Activated naive CD8-positive, alpha-beta T cell treated with anti-CD3 and anti-CD28 coated beads, Interleukin-2, amount 50 U/mL, for 24 hours (primary cell): ENCODE measurements around the gene PTH2R.
A peak's percentile ranks its signal among the peaks of the same experiment; 100 is the strongest.

Experiments
- ATAC-seq: fragments of 150-1000 bp; cut with Tn5 transposase; one replicate; pipeline ENCODE4 v1.10.0; 2021
- DNase-seq: peaks from one replicate; pipeline ENCODE4 v3.0.0; 2021
- H3K27ac Mint-ChIP-seq: one replicate; pipeline ENCODE4 v1.8.0; 2021; ENCODE audit warnings: mild to moderate bottlenecking, mixed read lengths
- H3K27me3 Mint-ChIP-seq: one replicate; pipeline ENCODE4 v1.8.0; 2021; ENCODE audit warnings: mixed read lengths
- H3K36me3 Mint-ChIP-seq: one replicate; pipeline ENCODE4 v1.8.0; 2021; ENCODE audit warnings: low read depth, mixed read lengths
- H3K4me1 Mint-ChIP-seq: one replicate; pipeline ENCODE4 v1.8.0; 2021; ENCODE audit warnings: mixed read lengths
- H3K4me3 Mint-ChIP-seq: one replicate; pipeline ENCODE4 v1.8.0; 2021; ENCODE audit warnings: mild to moderate bottlenecking, moderate library complexity, mixed read lengths
- H3K9me3 Mint-ChIP-seq: one replicate; pipeline ENCODE4 v1.8.0; 2021; ENCODE audit warnings: mixed read lengths

The PTH2R gene

DNA sequence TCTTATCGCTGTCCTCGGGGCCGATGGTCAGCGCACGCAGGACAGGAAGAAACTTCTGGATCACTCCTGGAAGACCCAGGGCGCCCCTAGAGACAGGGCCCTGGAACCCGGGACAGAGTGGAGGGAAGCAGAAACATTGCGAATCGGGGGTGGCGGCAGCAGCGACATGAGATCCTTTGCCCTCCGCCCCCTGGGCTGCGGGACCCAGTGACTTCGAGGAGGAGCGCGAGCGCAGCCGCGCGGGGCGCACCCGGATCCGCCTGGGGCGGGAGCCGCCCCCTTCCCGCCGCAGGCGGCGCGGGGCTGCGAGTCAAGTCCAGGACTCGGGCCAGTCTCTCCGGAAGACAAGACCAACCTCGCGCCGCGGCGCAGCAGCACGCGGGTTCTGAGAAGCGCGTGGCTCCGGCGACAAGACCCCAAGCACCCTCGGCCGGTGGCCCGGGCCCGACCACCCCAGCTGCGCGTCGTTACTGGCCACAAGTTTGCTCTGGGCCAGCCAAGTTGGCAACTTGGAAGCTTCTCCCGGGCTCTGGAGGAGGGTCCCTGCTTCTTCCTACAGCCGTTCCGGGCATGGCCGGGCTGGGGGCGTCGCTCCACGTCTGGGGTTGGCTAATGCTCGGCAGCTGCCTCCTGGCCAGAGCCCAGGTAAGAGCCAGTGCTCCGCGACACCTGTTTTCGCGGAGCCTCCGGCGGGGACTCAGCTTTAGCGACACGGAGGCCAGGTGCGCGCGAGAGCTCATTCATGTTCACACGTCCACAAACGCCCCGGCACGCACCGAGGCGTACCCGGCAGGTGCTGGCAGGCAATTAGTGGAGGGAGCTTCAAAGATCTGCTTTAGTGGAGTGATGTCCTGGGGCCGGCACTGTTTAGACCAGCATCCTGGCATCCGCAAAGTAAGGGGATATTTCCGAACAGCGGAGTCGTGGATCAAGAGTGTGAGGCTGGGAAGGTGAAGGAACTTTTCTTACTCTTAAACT, at the start of gene PTH2R:
Gene PTH2R (plus strand): TSS at position 319 of the 978 bp plus-strand sequence. CDS start 252 bp downstream, at position 571.
- DNase-seq, result no peak
- Mint-ChIP-seq H3K36me3 (no peaks in the 10 kb centered on the region), H3K27me3 (peaks cover 66% of the 10 kb centered on the region), H3K9me3 (no peaks in the 10 kb centered on the region), H3K4me1 (peaks cover 11% of the 10 kb centered on the region), H3K4me3 (peak within 1 kb of the TSS; percentile 10), H3K27ac (no peak within 1 kb of the TSS)
- ATAC-seq, result peak; percentile 15

DNA sequence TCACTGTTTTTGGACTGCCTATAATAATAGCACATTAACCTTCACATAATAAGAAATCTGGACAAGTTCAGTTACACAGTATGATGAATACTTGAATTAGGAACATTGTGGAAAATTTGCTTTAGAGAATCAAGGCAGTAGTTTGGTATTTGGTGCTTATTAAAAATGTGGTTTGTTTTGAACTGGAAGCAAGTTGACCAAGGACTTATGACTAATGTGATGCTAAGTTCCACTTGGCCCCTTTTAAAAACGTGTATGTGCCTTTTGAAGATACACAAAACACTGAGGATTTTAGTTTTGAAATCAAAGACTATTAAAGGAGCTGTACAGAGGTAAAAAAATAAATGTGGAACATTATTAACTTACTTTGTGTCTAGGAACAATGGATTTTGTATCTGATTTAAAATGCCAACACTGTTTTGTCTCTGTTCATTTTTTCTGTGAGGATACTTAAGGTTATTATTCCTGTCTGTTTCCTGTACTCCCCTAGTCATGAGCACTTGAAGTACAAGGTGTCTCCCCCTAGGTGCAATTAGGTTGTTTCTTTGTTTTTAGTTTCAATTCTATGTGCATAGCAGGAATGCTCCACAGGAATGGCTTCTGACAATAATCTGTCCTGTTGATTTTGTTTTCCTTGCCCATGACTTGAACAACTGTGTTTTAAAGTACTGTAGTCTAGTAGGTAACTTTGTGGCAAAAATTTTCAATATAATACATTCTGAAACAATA, 49.6 kb upstream of the PTH2R start:
- Mint-ChIP-seq H3K27me3 (no peaks in the 10 kb centered on the region), H3K27ac (peak overlapping the region; percentile 69), H3K36me3 (peaks cover 33% of the 10 kb centered on the region), H3K4me3 (no peak overlapping the region), H3K4me1 (peaks cover 8% of the 10 kb centered on the region), H3K9me3 (no peaks in the 10 kb centered on the region)
- DNase-seq (no peak), ATAC-seq (no peak)

DNA sequence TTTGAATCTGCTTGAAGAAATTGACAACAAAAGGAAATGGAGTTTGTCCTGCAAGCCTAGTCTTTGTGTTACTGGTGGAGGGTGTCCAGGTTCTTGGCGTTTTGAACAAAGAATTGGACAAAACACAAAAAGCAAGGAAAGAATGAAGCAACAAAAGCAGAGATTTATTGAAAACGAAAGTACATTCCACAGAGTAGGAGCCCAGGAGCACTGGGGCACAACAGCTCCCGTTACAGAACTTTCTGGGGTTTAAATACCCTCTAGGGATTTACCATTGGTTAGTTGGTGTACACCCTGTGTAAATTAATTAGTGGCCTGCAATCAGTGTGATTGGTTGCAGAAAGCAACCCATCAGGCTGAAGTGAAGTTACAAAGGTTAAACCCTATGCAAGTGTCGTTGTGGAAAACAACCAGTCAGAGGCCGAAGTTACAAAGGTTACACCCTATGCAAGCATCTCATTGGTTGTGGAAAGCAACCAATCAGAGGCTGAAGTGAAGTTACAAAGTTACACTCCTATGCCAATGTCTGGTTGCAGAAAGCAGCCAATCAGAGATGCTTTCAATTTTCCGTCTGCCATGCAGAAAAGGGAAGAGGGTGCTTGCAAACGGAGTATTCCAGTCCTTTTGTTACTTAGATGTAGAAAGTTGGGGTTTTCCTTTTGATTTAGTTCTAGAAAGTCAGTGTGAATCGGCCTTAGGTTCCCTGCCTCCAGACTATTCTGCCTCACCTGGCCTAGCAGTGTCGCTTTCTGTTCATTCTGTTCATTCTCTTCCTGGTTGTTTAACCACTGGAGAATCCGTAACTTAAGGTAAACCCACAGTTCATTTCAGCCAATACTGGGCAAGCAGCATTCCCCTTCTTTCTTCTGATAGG, 47.6 kb upstream of the PTH2R start:
- ATAC-seq (no peak), DNase-seq (no peak)

DNA sequence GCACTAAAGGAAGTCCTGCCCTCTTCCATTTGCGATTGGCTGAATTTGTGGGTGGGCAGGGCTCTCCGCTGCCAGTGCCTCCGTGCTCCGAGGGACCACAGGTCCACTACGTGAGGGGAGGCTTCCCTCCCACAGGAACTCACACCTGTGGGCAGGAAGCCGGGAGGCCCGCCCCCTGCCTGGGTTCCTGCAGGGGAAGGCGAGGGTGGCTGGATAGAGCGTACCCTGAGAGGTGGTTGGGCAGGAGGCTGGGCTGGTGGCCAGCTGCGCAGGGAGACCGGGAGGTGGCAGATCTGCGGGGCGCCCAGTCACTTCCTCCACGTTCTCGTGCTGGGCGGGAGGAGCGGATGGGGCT, 47.0 kb upstream of the PTH2R start:
- no peak overlapping the region for H3K27ac Mint-ChIP-seq
- no peak for DNase-seq
- ATAC-seq, result peak; percentile 35
- H3K36me3 Mint-ChIP-seq, result peaks cover 17% of the 10 kb centered on the region
- peaks cover 4% of the 10 kb centered on the region for H3K9me3 Mint-ChIP-seq
- H3K4me1 Mint-ChIP-seq, result peaks cover 12% of the 10 kb centered on the region
- H3K4me3 Mint-ChIP-seq, result no peak overlapping the region
- H3K27me3 Mint-ChIP-seq, result no peaks in the 10 kb centered on the region

More for the DNA sequence above, 47.6 kb upstream of the PTH2R start:
- peaks cover 21% of the 10 kb centered on the region for H3K36me3 Mint-ChIP-seq
- H3K27ac Mint-ChIP-seq, result no peak overlapping the region
- no peak overlapping the region for H3K4me3 Mint-ChIP-seq
- no peaks in the 10 kb centered on the region for H3K27me3 Mint-ChIP-seq
- H3K4me1 Mint-ChIP-seq, result peaks cover 12% of the 10 kb centered on the region
- H3K9me3 Mint-ChIP-seq, result no peaks in the 10 kb centered on the region

DNA sequence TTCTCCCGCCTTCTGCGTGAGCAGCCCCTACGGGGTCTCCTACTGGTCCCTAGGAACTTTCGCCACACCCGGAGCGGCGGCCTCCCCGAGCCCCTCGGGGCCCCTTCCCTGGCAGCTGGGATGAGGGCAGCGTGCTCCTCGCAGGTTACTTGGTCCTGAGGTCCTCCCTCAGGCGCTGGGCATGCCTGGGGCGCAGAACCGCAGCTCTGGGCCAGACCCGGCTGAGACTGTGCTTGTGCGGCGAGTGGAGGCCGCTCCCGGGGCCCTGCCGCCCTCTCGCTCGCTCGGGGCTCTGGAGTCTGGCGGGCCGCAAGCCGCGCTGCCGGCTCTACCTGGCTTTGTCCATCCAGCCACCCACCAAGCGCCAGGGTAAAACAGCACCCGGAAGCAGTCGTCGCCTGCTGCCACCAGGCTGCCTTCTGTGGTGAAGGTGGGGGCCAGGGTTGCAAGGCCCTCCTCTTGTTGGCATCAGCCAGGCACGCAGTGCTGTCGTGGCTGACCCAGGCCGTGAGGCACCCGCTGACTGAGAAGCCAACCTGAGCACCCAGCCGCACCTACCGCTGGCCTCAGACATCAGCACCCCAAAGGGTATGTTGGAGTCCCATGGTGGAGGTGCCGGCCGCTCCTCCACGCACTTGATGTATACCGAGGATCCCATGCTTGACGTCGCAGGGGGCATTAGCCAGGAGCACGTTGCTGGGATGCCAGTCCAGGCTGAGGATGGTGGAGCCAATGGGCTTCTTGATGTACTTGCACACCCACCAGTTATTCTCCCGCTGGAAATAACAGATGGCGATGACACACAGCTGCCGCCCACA, 46.1 kb upstream of the PTH2R start:
- ATAC-seq (peak; percentile 26), DNase-seq (no peak)
- H3K4me3 Mint-ChIP-seq, result no peak overlapping the region
- no peak overlapping the region for H3K27ac Mint-ChIP-seq
- H3K9me3 Mint-ChIP-seq, result peaks cover 10% of the 10 kb centered on the region
- H3K36me3 Mint-ChIP-seq, result peaks cover 14% of the 10 kb centered on the region
- peaks cover 12% of the 10 kb centered on the region for H3K4me1 Mint-ChIP-seq
- H3K27me3 Mint-ChIP-seq, result no peaks in the 10 kb centered on the region

GRCh38 chr2:208361077-208361441, 45.5 kb upstream of the PTH2R start:
- H3K27me3 Mint-ChIP-seq, result no peaks in the 10 kb centered on the region
- peaks cover 10% of the 10 kb centered on the region for H3K9me3 Mint-ChIP-seq
- H3K27ac Mint-ChIP-seq, result no peak overlapping the region
- H3K4me1 Mint-ChIP-seq, result peaks cover 12% of the 10 kb centered on the region
- ATAC-seq (no peak), DNase-seq (no peak)
- H3K36me3 Mint-ChIP-seq, result peaks cover 10% of the 10 kb centered on the region
- H3K4me3 Mint-ChIP-seq, result no peak overlapping the region

DNA sequence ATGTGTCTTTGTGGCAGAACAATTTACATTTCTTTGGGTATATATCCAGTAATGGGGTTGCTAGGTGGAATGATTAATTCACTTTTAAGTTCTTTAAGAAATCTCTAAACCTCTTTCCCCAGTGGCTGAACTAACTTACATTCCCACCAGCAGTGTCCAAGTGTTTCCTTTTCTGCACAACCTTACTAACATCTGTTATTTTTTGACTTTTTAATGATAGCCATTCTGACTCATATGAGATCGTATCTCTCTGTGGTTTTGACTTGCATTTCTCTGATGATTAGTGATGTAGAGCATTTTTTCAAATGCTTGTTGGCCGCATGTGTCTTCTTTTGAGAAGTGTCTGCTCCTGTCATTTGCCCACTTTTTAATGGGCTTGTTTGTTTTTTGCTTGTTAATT, 43.1 kb upstream of the PTH2R start:
- ATAC-seq (peak; percentile 37), DNase-seq (no peak)
- H3K4me1 Mint-ChIP-seq, result peaks cover 4% of the 10 kb centered on the region
- H3K27me3 Mint-ChIP-seq, result no peaks in the 10 kb centered on the region
- H3K9me3 Mint-ChIP-seq, result peaks cover 10% of the 10 kb centered on the region
- H3K4me3 Mint-ChIP-seq, result no peak overlapping the region
- no peak overlapping the region for H3K27ac Mint-ChIP-seq
- H3K36me3 Mint-ChIP-seq, result peaks cover 5% of the 10 kb centered on the region

DNA sequence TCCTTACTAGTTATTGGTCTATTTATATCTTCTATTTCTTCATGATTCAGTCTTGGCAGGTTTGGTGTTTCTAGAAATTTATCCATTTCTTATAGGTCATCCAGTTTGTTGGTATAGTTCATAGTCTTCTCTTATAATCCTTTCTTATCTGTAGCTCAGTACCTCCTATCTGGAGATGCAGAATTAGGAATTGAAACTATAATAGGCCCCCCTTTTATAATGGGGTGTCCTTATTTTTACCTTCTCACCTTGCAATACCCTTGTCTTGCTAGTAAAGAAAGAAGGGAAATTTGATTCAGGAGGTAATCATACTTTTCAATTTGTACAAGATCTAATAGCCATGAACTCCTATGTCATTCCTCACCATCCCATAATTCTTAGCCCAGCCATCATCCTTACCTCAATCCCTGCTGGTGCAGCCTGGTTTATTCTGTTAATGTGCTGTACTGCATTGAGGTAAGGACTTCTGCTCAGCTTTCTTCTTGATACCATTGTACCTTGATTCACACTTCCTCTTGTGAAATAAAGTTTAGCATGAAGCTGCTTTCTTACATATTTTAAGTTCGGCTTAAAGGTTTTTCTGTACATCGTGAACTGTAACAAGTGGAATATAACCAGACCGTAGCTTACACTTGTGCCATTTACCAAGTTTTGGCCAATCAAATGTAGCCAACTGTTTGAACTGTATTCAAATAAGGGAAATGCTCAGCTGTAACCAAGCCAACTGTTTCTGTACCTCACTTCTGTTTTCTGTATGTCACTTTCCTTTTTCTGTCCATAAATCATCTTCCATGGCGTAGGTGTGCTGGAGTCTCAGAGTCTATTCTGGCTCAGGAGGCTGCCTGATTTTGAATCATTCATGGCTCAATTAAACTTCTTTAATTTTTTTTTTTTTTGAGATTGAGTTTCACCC, 40.1 kb upstream of the PTH2R start:
- Mint-ChIP-seq H3K36me3 (peaks cover under 1% of the 10 kb centered on the region), H3K27ac (no peak overlapping the region), H3K4me1 (peaks cover 4% of the 10 kb centered on the region), H3K27me3 (no peaks in the 10 kb centered on the region), H3K4me3 (no peak overlapping the region), H3K9me3 (peaks cover 10% of the 10 kb centered on the region)
- DNase-seq (no peak), ATAC-seq (no peak)

DNA sequence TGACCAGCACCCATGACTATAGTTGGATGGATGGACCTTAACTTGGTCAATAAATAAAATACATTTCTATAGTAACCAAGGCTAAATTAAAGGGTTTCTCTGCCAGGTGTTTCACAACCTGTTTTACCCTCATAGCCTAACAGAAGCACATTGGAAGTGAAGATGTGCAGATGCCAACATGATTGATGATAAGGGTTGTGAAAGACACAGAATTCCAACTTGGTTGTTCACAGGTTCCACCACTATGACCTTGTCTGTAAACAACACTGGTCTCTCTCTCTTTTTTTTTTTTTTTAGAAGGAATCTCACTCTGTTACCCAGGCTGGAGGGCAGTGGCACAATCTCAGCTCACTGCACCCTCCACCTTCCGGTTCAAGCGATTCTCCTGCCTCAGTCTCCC, 37.5 kb upstream of the PTH2R start:
- H3K9me3 Mint-ChIP-seq, result peaks cover 10% of the 10 kb centered on the region
- H3K27me3 Mint-ChIP-seq, result no peaks in the 10 kb centered on the region
- DNase-seq, result no peak
- H3K27ac Mint-ChIP-seq, result no peak overlapping the region
- ATAC-seq, result no peak
- H3K4me1 Mint-ChIP-seq, result no peaks in the 10 kb centered on the region
- no peaks in the 10 kb centered on the region for H3K36me3 Mint-ChIP-seq
- no peak overlapping the region for H3K4me3 Mint-ChIP-seq

DNA sequence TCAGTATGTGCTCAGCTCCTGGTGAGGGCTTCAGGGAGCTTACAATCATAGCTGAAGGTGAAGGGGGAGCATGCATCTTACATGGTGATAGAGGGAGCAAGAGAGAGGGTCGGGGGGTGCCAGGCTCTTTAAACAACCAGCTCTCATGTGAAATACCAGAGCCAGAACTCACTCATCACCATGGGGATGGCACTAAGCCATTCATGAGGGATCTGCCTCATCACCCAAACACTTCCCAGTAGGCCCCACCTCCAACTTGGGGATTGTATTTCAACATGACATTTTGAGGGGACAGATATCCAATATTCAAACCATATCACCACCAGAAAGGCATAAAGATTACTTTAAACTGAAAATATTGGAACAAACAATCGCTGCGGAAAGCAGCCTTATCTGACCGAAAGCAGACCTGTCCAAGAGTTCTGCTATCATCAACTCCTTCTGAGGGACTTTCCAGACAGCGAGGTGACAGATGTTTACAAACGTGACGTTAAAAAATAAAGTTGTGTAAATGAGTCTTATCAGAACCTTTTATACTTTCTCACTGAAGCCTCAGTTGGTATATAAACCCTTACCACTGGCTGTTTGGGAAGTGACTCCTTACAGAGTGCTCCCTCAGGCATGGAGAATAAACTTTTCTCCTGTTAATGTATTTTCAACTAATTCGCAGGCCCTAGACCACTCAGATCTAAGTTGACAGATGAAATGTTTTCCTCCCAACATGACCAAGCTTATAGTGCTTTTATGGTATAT, 35.5 kb upstream of the PTH2R start:
- DNase-seq (no peak), ATAC-seq (no peak)
- no peaks in the 10 kb centered on the region for H3K4me1 Mint-ChIP-seq
- no peak overlapping the region for H3K4me3 Mint-ChIP-seq
- no peaks in the 10 kb centered on the region for H3K27me3 Mint-ChIP-seq
- H3K9me3 Mint-ChIP-seq, result no peaks in the 10 kb centered on the region
- H3K36me3 Mint-ChIP-seq, result no peaks in the 10 kb centered on the region
- H3K27ac Mint-ChIP-seq, result no peak overlapping the region

DNA sequence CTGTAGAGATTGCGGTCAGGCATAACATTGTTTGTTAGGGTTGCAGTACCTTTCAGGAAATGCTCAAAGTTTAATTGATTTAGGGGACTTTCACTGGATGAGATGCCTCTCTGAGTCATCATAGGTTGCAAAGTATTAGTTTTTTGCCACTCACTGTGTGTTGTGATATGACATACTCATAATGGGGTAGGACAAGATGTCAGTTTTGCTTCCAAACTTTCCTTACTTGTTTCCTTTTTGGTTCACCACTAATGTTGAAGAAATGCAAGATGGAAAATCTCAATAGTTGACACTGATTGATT, 35.0 kb upstream of the PTH2R start:
- no peaks in the 10 kb centered on the region for H3K9me3 Mint-ChIP-seq
- no peak overlapping the region for H3K4me3 Mint-ChIP-seq
- H3K27ac Mint-ChIP-seq, result no peak overlapping the region
- ATAC-seq (no peak), DNase-seq (no peak)
- H3K36me3 Mint-ChIP-seq, result no peaks in the 10 kb centered on the region
- H3K27me3 Mint-ChIP-seq, result no peaks in the 10 kb centered on the region
- H3K4me1 Mint-ChIP-seq, result no peaks in the 10 kb centered on the region

- Mint-ChIP-seq H3K9me3 (no peaks in the 10 kb centered on the region), H3K27me3 (no peaks in the 10 kb centered on the region), H3K4me1 (no peaks in the 10 kb centered on the region), H3K4me3 (no peak overlapping the region), H3K36me3 (no peaks in the 10 kb centered on the region), H3K27ac (no peak overlapping the region)
- DNase-seq (peak; percentile 11), ATAC-seq (no peak)
Observed at GRCh38 chr2:208373460-208374089, 33.0 kb upstream of the PTH2R start.
